Cardiac fibroblast (primary cell): Measurements from ENCODE around the gene TJAP1.

Experiments used
- DNase-seq, 2 donors: peaks; one replicate each; pipeline versions ENCODE4 v3.0.0 to v3.0.0-alpha.2; 2010; ENCODE audit warnings: low read depth in 2 of 2
- H3K4me3 ChIP-seq, 2 donors: replicated peaks in 1 of 2; 1 replicate in 1 of 2; 2 replicates in 1 of 2; pipeline ENCODE4 v1.5.1; 2011; ENCODE audit warnings: low read depth in 2 of 2, low read length in 2 of 2, mild to moderate bottlenecking in 2 of 2, moderate library complexity in 1 of 2
- CTCF ChIP-seq: IDR thresholded peaks from one replicate; pipeline ENCODE4 v1.5.1; 2011; ENCODE audit warnings: low read depth, mild to moderate bottlenecking, low read length, inconsistent platforms

TJAP1 gene

DNA sequence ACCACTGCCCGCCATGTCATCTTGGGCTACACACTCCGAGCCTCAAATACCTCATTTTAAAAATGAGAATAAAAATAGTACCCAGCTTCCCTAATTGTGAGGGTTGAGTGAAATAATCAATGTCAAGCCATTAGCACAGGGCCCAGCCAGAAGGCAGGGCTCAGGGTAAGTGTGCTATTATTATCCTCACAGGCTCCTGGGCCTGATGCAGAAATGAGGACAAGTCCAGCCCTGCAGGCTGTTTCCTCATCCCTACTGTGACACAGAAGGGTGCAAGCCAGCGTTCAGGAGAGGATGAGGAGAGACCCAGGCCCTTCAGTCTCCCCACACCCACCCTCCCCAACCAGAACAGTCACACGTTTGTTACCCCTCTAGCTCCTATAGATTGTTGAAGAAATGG lies 26.0 kb upstream of the TJAP1 start:
- no peak for DNase-seq
- TF ChIP-seq CTCF, result no peak
- H3K4me3 ChIP-seq, result no peak overlapping the region

- H3K4me3 ChIP-seq, result no peak overlapping the region
- TF ChIP-seq CTCF, result no peak
- DNase-seq, result no peak
Measured at GRCh38 chr6:43451939-43452338, 25.4 kb upstream of the TJAP1 start.

GRCh38 chr6:43452896-43453295 lies 24.5 kb upstream of the TJAP1 start:
- H3K4me3 ChIP-seq, result no peak overlapping the region
- DNase-seq, result no peak
- TF ChIP-seq CTCF, result no peak

DNA sequence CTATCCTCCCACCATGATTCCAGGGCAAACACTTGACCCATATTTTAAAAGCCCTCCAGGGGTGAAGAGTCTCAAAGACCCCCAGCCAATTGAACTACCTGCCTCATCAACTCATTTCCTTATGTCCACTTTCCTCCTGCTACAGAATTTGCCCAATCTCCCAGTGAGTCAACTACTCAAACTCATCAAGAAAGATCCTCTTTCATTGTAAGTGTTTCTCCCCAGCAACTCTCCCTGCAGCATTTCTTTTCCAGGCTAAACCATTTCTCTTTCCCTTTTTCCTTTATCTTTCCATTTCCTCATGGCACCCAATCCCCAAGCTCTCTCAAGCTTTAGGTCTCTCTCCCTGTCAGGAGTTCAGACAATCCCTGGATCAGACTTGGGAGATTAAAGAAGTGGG lies 23.5 kb upstream of the TJAP1 start:
- TF ChIP-seq CTCF, result no peak
- no peak for DNase-seq
- H3K4me3 ChIP-seq, result no peak overlapping the region

GRCh38 chr6:43454290-43454695 lies 23.1 kb upstream of the TJAP1 start:
- TF ChIP-seq CTCF, result peak; percentile 95
- DNase-seq, result no peak
- peak overlapping the region; percentile 48 to 49 for H3K4me3 ChIP-seq

DNA sequence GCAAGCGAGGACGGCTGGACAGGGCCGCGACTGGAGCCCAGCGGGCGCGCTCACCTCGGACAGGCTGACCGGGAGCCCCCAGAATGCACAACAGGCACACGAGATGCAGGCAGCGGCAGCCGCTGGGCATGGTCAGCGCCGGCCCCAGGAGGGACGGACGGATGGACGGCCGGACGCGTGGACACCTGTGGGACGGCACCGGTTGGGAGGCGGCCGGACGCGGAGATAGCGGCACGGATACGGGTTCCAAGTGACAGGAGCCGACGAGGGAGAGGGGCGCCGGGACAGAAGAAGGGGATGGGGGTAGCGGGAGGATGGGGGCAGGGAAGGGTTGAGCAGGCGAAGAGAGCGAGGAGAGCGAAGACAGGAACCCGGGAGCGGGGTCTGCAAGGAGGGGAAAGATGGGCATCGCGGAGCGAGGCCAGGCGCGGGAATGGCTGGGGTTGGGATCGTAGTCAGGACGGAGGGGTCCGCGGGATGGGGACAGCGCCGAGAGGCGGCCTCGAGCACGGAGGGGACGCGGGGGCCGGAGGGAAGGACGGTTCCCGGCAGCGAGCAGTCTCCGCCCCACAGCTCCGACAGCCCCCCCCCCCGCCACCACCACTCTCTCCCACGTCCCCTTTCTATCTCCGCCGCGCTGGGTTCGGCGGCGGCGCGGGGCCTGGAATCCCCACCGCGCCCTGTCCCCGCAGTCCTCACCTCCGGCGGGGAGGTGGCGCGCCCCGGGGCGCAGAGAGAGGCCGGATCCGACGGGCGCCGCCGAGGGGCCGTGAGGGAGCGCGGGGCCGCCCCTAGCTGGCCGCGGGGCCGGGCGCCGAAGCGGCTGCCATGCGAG lies 22.5 kb upstream of the TJAP1 start:
- TF ChIP-seq CTCF, result no peak
- peak overlapping the region; percentile 48 to 49 for H3K4me3 ChIP-seq
- DNase-seq, result peak; percentile 84 to 90
